ENCODE data around the gene ZNF763. TPM values are rescaled to one million over a fixed set of nuclear protein-coding genes. Genes with fewer than 3 reads are reported as not detected.

ZNF763 gene
- total RNA-seq, 1 experiment from 2014 or later, result 0.39 TPM

DNA sequence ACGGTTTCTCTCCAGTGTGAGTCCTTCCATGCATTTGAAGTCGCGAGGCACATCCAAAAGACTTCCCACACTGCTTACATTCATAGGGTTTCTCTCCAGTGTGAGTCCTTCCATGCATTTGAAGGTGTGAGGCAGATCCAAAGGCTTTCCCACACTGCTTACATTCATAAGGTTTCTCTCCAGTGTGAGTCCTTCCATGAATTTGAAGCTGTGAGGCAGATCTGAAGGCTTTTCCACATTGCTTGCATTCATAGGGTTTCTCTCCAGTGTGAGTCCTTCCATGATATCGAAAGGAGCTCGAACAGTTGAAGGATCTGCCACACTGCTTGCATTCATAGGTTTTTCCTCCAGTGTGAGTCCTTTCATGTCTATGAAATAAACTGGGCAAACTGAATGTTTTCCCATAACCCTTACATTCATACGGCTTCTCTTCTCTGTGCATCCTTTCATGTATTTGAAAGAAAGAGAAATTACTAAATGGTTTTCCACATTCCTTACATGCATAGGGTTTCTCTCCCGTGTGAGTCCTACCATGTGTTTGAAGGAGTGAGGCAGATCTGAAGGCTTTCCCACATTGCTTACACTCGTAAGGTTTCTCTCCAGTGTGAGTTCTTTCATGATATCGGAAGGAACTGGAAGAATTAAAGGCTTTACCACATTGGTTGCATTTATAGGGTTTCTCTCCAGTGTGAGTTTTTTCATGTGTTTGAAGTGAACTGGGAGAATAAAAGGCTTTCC is 50.3 kb downstream of the ZNF763 start:
- intact Hi-C loops (cut with micrococcal nuclease; ENCODE audit: unreplicated experiment), result no loop called here
- Histone ChIP-seq H3K4me1 (ENCODE audit: control insufficient read depth, insufficient read depth, low read length) (no peaks in the 10 kb centered on the region), H3K27ac (ENCODE audit: low read length) (no peak overlapping the region), H3K27me3 (ENCODE audit: control insufficient read depth, insufficient read depth, low read length) (no peaks in the 10 kb centered on the region), H3K9me3 (ENCODE audit: control insufficient read depth, insufficient read depth, low read depth, low read length) (peaks cover 49% of the 10 kb centered on the region), H3K4me3 (ENCODE audit: low read depth in 2 of 2, low read length in 2 of 2) (no peak overlapping the region), H3K36me3 (ENCODE audit: control insufficient read depth, insufficient read depth, low read length) (no peaks in the 10 kb centered on the region; the same call in 1 of the 2 replicates)
- DNase-seq (ENCODE audit: low read depth, low spot score) (no peak), ATAC-seq (no peak)
- ChIA-PET POLR2A (no interaction called here), CTCF (no interaction called here)
- TF ChIP-seq, protein P1, sequence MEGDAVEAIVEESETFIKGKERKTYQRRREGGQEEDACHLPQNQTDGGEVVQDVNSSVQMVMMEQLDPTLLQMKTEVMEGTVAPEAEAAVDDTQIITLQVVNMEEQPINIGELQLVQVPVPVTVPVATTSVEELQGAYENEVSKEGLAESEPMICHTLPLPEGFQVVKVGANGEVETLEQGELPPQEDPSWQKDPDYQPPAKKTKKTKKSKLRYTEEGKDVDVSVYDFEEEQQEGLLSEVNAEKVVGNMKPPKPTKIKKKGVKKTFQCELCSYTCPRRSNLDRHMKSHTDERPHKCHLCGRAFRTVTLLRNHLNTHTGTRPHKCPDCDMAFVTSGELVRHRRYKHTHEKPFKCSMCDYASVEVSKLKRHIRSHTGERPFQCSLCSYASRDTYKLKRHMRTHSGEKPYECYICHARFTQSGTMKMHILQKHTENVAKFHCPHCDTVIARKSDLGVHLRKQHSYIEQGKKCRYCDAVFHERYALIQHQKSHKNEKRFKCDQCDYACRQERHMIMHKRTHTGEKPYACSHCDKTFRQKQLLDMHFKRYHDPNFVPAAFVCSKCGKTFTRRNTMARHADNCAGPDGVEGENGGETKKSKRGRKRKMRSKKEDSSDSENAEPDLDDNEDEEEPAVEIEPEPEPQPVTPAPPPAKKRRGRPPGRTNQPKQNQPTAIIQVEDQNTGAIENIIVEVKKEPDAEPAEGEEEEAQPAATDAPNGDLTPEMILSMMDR (IDR thresholded peaks at IDR 0.05), result no peak
- TF ChIP-seq TCF7L2 (IDR thresholded peaks at IDR 0.05; ENCODE audit: low read depth, low read length) (no peak), POLR2AphosphoS5 (IDR thresholded peaks at IDR 0.05; ENCODE audit: low read depth, low read length) (no peak), SIN3A (IDR thresholded peaks at IDR 0.05; ENCODE audit: borderline replicate concordance, insufficient read depth, low read depth, low read length) (no peak)
- TF ChIP-seq, protein P2, sequence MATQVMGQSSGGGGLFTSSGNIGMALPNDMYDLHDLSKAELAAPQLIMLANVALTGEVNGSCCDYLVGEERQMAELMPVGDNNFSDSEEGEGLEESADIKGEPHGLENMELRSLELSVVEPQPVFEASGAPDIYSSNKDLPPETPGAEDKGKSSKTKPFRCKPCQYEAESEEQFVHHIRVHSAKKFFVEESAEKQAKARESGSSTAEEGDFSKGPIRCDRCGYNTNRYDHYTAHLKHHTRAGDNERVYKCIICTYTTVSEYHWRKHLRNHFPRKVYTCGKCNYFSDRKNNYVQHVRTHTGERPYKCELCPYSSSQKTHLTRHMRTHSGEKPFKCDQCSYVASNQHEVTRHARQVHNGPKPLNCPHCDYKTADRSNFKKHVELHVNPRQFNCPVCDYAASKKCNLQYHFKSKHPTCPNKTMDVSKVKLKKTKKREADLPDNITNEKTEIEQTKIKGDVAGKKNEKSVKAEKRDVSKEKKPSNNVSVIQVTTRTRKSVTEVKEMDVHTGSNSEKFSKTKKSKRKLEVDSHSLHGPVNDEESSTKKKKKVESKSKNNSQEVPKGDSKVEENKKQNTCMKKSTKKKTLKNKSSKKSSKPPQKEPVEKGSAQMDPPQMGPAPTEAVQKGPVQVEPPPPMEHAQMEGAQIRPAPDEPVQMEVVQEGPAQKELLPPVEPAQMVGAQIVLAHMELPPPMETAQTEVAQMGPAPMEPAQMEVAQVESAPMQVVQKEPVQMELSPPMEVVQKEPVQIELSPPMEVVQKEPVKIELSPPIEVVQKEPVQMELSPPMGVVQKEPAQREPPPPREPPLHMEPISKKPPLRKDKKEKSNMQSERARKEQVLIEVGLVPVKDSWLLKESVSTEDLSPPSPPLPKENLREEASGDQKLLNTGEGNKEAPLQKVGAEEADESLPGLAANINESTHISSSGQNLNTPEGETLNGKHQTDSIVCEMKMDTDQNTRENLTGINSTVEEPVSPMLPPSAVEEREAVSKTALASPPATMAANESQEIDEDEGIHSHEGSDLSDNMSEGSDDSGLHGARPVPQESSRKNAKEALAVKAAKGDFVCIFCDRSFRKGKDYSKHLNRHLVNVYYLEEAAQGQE (IDR thresholded peaks at IDR 0.05; ENCODE audit: insufficient read depth in 1 of 2, low read depth in 2 of 2, low read length in 1 of 2), result no peak
- in situ Hi-C loops (cut with HindIII; ENCODE audit: low pct_unique_long_range_greater_than_20kb, low sequenced_read_pairs), result no loop called here
- TSS peak; percentile 71 for BruUV-seq (replicated peaks)

- TF ChIP-seq, protein P1 (IDR thresholded peaks at IDR 0.05), result no peak
- TF ChIP-seq, protein P2 (IDR thresholded peaks at IDR 0.05; ENCODE audit: insufficient read depth in 1 of 2, low read depth in 2 of 2, low read length in 1 of 2), result no peak
- no peak for TF ChIP-seq POLR2AphosphoS5 (IDR thresholded peaks at IDR 0.05; ENCODE audit: low read depth, low read length)
- TF ChIP-seq TCF7L2 (IDR thresholded peaks at IDR 0.05; ENCODE audit: low read depth, low read length), result no peak
- no peak for TF ChIP-seq SIN3A (IDR thresholded peaks at IDR 0.05; ENCODE audit: borderline replicate concordance, insufficient read depth, low read depth, low read length)
- ChIA-PET POLR2A (no interaction called here), CTCF (no interaction called here)
- Histone ChIP-seq H3K27me3 (ENCODE audit: control insufficient read depth, insufficient read depth, low read length) (no peaks in the 10 kb centered on the region), H3K4me1 (ENCODE audit: control insufficient read depth, insufficient read depth, low read length) (no peaks in the 10 kb centered on the region), H3K9me3 (ENCODE audit: control insufficient read depth, insufficient read depth, low read depth, low read length) (peaks cover 49% of the 10 kb centered on the region), H3K4me3 (ENCODE audit: low read depth in 2 of 2, low read length in 2 of 2) (no peak overlapping the region), H3K27ac (ENCODE audit: low read length) (no peak overlapping the region), H3K36me3 (ENCODE audit: control insufficient read depth, insufficient read depth, low read length) (no peaks in the 10 kb centered on the region; the same call in 1 of the 2 replicates)
- in situ Hi-C loops (cut with HindIII; ENCODE audit: low pct_unique_long_range_greater_than_20kb, low sequenced_read_pairs) (no loop called here), intact Hi-C loops (cut with micrococcal nuclease; ENCODE audit: unreplicated experiment) (no loop called here)
- no TSS peak for BruUV-seq (replicated peaks)
- ATAC-seq, result no peak
- DNase-seq (ENCODE audit: low read depth, low spot score), result no peak
These were observed 50.9 kb downstream of the ZNF763 start for GRCh38 chr19:12015753-12016116.

Data from Panc1 (cell line).